GM23338 (cell line): ENCODE measurements around the gene RYR3. TPM values are rescaled to one million over a fixed set of nuclear protein-coding genes. Genes with fewer than 3 reads are reported as not detected.

ENCODE experiments used
- ATAC-seq: fragments of 200-7000 bp; cut with Tn5 transposase; 3 replicates; pipeline ENCODE4 v1.9.1; 2020
- DNase-seq: peaks from one replicate; pipeline ENCODE4 v3.0.0-alpha.2; 2015; ENCODE audit warnings: low spot score
- H2AFZ ChIP-seq: fragments of 200-600 bp; sonication (generic); 2 replicates; pipeline ENCODE4 v1.8.0; 2016; ENCODE audit warnings: antibody characterized with exemption, mild to moderate bottlenecking, moderate library complexity
- H3F3A ChIP-seq: fragments of 200-600 bp; sonication (generic); replicated peaks from 2 replicates; pipeline ENCODE4 v1.8.0; 2017; ENCODE audit warnings: antibody characterized with exemption, mixed run types, low read depth
- H3K27ac ChIP-seq: fragments of 200-600 bp; sonication (generic); 2 replicates; pipeline ENCODE4 v1.6.1; 2016; ENCODE audit warnings: low read depth
- H3K27me3 ChIP-seq: fragments of 200-600 bp; sonication (generic); 2 replicates; pipeline ENCODE4 v1.8.0; 2016; ENCODE audit warnings: mild to moderate bottlenecking, mixed run types, moderate library complexity; ENCODE audit not compliant: insufficient read depth
- H3K36me3 ChIP-seq: fragments of 200-600 bp; sonication (generic); 2 replicates; pipeline ENCODE4 v1.8.0; 2016; ENCODE audit warnings: mild to moderate bottlenecking; ENCODE audit not compliant: insufficient read depth
- H3K4me1 ChIP-seq: fragments of 200-600 bp; sonication (generic); 2 replicates; pipeline ENCODE4 v1.8.0; 2016; ENCODE audit warnings: mild to moderate bottlenecking, moderate library complexity; ENCODE audit not compliant: insufficient read depth
- H3K4me2 ChIP-seq: fragments of 200-600 bp; sonication (generic); 2 replicates; pipeline ENCODE4 v1.7.1; 2017; ENCODE audit warnings: mixed run types
- H3K4me3 ChIP-seq: fragments of 200-600 bp; sonication (generic); 2 replicates; pipeline ENCODE4 v1.6.1; 2016; ENCODE audit warnings: mixed run types
- H3K79me2 ChIP-seq: fragments of 200-600 bp; sonication (generic); replicated peaks from 2 replicates; pipeline ENCODE4 v1.8.0; 2017; ENCODE audit warnings: mild to moderate bottlenecking; ENCODE audit not compliant: insufficient read depth
- H3K9me2 ChIP-seq: fragments of 200-600 bp; sonication (generic); 2 replicates; pipeline ENCODE4 v1.8.0; 2017; ENCODE audit not compliant: insufficient read depth
- H4K20me1 ChIP-seq: fragments of 200-600 bp; sonication (generic); replicated peaks from 2 replicates; pipeline ENCODE4 v1.8.0; 2017; ENCODE audit warnings: mild to moderate bottlenecking; ENCODE audit not compliant: insufficient read depth
- H3K27ac Mint-ChIP-seq: 2 replicates; pipeline ENCODE4 v1.8.0; 2020; ENCODE audit warnings: inconsistent platforms, mild to moderate bottlenecking, moderate library complexity, mixed read lengths
- H3K27me3 Mint-ChIP-seq: 3 replicates; pipeline ENCODE4 v1.8.0; 2022; ENCODE audit warnings: low read depth, mild to moderate bottlenecking, moderate library complexity, mixed read lengths, inconsistent platforms; ENCODE audit not compliant: insufficient read depth, poor library complexity
- H3K36me3 Mint-ChIP-seq: 3 replicates; pipeline ENCODE4 v1.8.0; 2021; ENCODE audit warnings: low read depth, mild to moderate bottlenecking, inconsistent platforms, moderate library complexity, mixed read lengths
- H3K4me1 Mint-ChIP-seq: 3 replicates; pipeline ENCODE4 v1.8.0; 2020; ENCODE audit warnings: mild to moderate bottlenecking, inconsistent platforms, mixed read lengths
- H3K4me3 Mint-ChIP-seq: 3 replicates; pipeline ENCODE4 v1.8.0; 2021; ENCODE audit warnings: moderate library complexity, mild to moderate bottlenecking, inconsistent platforms, mixed read lengths
- H3K9me3 Mint-ChIP-seq: 3 replicates; pipeline ENCODE4 v1.8.0; 2020; ENCODE audit warnings: moderate library complexity, mild to moderate bottlenecking, inconsistent platforms, mixed read lengths
- ETS1 ChIP-seq: IDR thresholded peaks from 2 replicates; pipeline ENCODE4 v1.6.1; 2016; ENCODE audit warnings: antibody characterized with exemption
- EZH2 ChIP-seq: fragments of 200-600 bp; sonication (generic); IDR thresholded peaks from one replicate; pipeline ENCODE4 v1.8.0; 2017; ENCODE audit warnings: antibody characterized with exemption, mild to moderate bottlenecking, low read depth; ENCODE audit not compliant: unreplicated experiment
- EZH2phosphoT487 ChIP-seq: fragments of 200-600 bp; sonication (generic); IDR thresholded peaks from one replicate; pipeline ENCODE4 v1.8.1; 2018; ENCODE audit warnings: antibody characterized with exemption; ENCODE audit not compliant: unreplicated experiment
- JUNB ChIP-seq: IDR thresholded peaks from one replicate; pipeline ENCODE4 v1.6.1; 2016; ENCODE audit warnings: antibody characterized with exemption; ENCODE audit not compliant: unreplicated experiment
- NANOG ChIP-seq: IDR thresholded peaks from 2 replicates; pipeline ENCODE4 v1.6.1; 2016; ENCODE audit warnings: antibody characterized with exemption, borderline replicate concordance
- POLR2AphosphoS5 ChIP-seq: IDR thresholded peaks from 2 replicates; pipeline ENCODE4 v1.6.1; 2016; ENCODE audit warnings: antibody characterized with exemption, low read depth
- REST ChIP-seq: IDR thresholded peaks from one replicate; pipeline ENCODE4 v1.6.1; 2018; ENCODE audit warnings: antibody characterized with exemption; ENCODE audit not compliant: unreplicated experiment
- STAT1 ChIP-seq: IDR thresholded peaks from one replicate; pipeline ENCODE4 v1.6.1; 2016; ENCODE audit warnings: antibody characterized with exemption; ENCODE audit not compliant: unreplicated experiment
- ZNF331 ChIP-seq: fragments of 250-450 bp; sonication (Bioruptor Pico); IDR thresholded peaks from 2 replicates; pipeline ENCODE4 v1.5.0; 2020; ENCODE audit warnings: low read depth, mild to moderate bottlenecking, moderate library complexity
- polyA plus RNA-seq: library from polyadenylated mRNA; unstranded; fragments of >200 nt; fragmentation: Nextera tagmentation; extraction: Ambion mirVana; gene quantifications from 2 replicates; pipeline ENCODE4 v1.2.1, GENCODE V29; 2016
- total RNA-seq: library from RNA; depleted of rRNA; stranded (reverse); fragments of >200 nt; shearing (Covaris generic); gene quantifications from 2 replicates; pipeline ENCODE4 v1.2.3, GENCODE V29; 2014
- TF ChIP-seq, protein P1 (sequence below): fragments of 250-450 bp; sonication (Bioruptor Pico); IDR thresholded peaks from 2 replicates; pipeline ENCODE4 v1.5.0; 2020; ENCODE audit warnings: mild to moderate bottlenecking, moderate library complexity
- TF ChIP-seq, protein P2 (sequence below), 2 experiments: fragments of 200-600 bp in 1 of 2; sonication (generic) in 1 of 2; conservative IDR thresholded peaks; 2 replicates each; pipeline versions ENCODE4 v1.5.1 to v1.6.1; 2016 to 2017; ENCODE audit warnings: antibody characterized with exemption in 2 of 2, low read depth in 2 of 2, mild to moderate bottlenecking in 2 of 2, moderate library complexity in 1 of 2

The RYR3 gene
- total and polyA plus RNA-seq, 2 experiments from 2014 or later, result 1.1 to 1.2 TPM

- ATAC-seq (no peak), DNase-seq (no peak)
- no peaks in the 10 kb centered on the region for H3K79me2 ChIP-seq
- no peak overlapping the region for H3K27ac ChIP-seq
- no peaks in the 10 kb centered on the region for H3K36me3 ChIP-seq
- H3K9me2 ChIP-seq, result no peaks in the 10 kb centered on the region
- H3K27me3 ChIP-seq, result no peaks in the 10 kb centered on the region
- H3K4me3 ChIP-seq, result no peak overlapping the region
- H3F3A ChIP-seq, result no peaks in the 10 kb centered on the region
- H3K9me3 Mint-ChIP-seq, result no peaks in the 10 kb centered on the region
- H3K36me3 Mint-ChIP-seq, result no peaks in the 10 kb centered on the region
- peaks cover 8% of the 10 kb centered on the region; the same call in 1 of the 2 replicates for H3K4me1 ChIP-seq
- no peak overlapping the region for H3K27ac Mint-ChIP-seq
- H3K4me2 ChIP-seq, result no peak overlapping the region
- H3K4me3 Mint-ChIP-seq, result no peak overlapping the region
- peaks cover 6% of the 10 kb centered on the region; the same call in 2 of the 3 replicates for H3K4me1 Mint-ChIP-seq
- H3K27me3 Mint-ChIP-seq, result peaks cover 2% of the 10 kb centered on the region
- TF ChIP-seq ZNF331 (CRISPR knock-in tag), result no peak
- no peak for TF ChIP-seq NANOG
- TF ChIP-seq REST, result no peak
- no peak for TF ChIP-seq JUNB
- TF ChIP-seq EZH2, result no peak
- TF ChIP-seq STAT1, result no peak
- no peak for TF ChIP-seq POLR2AphosphoS5
- TF ChIP-seq ETS1, result no peak
- TF ChIP-seq, protein P1, sequence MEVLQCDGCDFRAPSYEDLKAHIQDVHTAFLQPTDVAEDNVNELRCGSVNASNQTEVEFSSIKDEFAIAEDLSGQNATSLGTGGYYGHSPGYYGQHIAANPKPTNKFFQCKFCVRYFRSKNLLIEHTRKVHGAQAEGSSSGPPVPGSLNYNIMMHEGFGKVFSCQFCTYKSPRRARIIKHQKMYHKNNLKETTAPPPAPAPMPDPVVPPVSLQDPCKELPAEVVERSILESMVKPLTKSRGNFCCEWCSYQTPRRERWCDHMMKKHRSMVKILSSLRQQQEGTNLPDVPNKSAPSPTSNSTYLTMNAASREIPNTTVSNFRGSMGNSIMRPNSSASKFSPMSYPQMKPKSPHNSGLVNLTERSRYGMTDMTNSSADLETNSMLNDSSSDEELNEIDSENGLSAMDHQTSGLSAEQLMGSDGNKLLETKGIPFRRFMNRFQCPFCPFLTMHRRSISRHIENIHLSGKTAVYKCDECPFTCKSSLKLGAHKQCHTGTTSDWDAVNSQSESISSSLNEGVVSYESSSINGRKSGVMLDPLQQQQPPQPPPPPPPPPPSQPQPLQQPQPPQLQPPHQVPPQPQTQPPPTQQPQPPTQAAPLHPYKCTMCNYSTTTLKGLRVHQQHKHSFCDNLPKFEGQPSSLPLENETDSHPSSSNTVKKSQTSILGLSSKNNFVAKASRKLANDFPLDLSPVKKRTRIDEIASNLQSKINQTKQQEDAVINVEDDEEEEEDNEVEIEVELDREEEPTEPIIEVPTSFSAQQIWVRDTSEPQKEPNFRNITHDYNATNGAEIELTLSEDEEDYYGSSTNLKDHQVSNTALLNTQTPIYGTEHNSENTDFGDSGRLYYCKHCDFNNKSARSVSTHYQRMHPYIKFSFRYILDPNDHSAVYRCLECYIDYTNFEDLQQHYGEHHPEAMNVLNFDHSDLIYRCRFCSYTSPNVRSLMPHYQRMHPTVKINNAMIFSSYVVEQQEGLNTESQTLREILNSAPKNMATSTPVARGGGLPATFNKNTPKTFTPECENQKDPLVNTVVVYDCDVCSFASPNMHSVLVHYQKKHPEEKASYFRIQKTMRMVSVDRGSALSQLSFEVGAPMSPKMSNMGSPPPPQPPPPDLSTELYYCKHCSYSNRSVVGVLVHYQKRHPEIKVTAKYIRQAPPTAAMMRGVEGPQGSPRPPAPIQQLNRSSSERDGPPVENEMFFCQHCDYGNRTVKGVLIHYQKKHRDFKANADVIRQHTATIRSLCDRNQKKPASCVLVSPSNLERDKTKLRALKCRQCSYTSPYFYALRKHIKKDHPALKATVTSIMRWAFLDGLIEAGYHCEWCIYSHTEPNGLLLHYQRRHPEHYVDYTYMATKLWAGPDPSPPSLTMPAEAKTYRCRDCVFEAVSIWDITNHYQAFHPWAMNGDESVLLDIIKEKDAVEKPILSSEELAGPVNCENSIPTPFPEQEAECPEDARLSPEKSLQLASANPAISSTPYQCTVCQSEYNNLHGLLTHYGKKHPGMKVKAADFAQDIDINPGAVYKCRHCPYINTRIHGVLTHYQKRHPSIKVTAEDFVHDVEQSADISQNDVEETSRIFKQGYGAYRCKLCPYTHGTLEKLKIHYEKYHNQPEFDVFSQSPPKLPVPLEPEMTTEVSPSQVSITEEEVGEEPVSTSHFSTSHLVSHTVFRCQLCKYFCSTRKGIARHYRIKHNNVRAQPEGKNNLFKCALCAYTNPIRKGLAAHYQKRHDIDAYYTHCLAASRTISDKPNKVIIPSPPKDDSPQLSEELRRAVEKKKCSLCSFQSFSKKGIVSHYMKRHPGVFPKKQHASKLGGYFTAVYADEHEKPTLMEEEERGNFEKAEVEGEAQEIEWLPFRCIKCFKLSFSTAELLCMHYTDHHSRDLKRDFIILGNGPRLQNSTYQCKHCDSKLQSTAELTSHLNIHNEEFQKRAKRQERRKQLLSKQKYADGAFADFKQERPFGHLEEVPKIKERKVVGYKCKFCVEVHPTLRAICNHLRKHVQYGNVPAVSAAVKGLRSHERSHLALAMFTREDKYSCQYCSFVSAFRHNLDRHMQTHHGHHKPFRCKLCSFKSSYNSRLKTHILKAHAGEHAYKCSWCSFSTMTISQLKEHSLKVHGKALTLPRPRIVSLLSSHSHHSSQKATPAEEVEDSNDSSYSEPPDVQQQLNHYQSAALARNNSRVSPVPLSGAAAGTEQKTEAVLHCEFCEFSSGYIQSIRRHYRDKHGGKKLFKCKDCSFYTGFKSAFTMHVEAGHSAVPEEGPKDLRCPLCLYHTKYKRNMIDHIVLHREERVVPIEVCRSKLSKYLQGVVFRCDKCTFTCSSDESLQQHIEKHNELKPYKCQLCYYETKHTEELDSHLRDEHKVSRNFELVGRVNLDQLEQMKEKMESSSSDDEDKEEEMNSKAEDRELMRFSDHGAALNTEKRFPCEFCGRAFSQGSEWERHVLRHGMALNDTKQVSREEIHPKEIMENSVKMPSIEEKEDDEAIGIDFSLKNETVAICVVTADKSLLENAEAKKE (CRISPR knock-in tag), result no peak
- TF ChIP-seq, protein P2, sequence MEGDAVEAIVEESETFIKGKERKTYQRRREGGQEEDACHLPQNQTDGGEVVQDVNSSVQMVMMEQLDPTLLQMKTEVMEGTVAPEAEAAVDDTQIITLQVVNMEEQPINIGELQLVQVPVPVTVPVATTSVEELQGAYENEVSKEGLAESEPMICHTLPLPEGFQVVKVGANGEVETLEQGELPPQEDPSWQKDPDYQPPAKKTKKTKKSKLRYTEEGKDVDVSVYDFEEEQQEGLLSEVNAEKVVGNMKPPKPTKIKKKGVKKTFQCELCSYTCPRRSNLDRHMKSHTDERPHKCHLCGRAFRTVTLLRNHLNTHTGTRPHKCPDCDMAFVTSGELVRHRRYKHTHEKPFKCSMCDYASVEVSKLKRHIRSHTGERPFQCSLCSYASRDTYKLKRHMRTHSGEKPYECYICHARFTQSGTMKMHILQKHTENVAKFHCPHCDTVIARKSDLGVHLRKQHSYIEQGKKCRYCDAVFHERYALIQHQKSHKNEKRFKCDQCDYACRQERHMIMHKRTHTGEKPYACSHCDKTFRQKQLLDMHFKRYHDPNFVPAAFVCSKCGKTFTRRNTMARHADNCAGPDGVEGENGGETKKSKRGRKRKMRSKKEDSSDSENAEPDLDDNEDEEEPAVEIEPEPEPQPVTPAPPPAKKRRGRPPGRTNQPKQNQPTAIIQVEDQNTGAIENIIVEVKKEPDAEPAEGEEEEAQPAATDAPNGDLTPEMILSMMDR (conservative IDR thresholded peaks at IDR 0.05; ENCODE audit: low read depth in 2 of 2), result no peak
- TF ChIP-seq EZH2phosphoT487, result no peak
- H4K20me1 ChIP-seq, result no peaks in the 10 kb centered on the region
- no peak overlapping the region for H2AFZ ChIP-seq
These were observed 229.2 kb downstream of the RYR3 start for GRCh38 chr15:33539825-33540573.
